ENCODE measurements around the gene AGO3.
"Not testable (repeated sequence)": the region's sequence is repeated elsewhere in the genome, so short reads cannot be mapped to it uniquely, and the experiment has no call there.

AGO3 gene

GRCh38 chr1:35925741-35926140 lies 5.2 kb upstream of the AGO3 start:
- DNase-seq (ENCODE audit: low spot score) = no peak

DNA sequence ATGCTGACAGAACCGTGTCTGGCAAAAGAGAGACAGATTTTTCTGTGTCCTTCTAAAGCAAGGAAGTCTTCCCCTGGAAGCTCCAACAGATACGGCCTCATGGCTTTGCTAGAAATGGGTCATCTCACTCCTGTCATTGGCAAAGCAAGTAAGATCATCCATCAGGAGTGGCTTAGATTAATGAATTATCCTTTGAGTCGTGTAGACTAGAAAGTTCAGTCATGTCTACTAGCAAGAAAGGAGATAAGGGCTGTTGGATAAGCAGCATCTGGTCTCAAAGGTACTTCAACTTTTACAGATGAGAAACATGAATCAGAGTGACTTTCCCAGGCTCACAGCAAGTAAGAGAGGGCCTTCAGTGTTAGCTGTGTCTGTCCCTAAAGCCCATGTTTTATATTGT lies 3.4 kb upstream of the AGO3 start:
- DNase-seq (ENCODE audit: low spot score) = no peak

DNA sequence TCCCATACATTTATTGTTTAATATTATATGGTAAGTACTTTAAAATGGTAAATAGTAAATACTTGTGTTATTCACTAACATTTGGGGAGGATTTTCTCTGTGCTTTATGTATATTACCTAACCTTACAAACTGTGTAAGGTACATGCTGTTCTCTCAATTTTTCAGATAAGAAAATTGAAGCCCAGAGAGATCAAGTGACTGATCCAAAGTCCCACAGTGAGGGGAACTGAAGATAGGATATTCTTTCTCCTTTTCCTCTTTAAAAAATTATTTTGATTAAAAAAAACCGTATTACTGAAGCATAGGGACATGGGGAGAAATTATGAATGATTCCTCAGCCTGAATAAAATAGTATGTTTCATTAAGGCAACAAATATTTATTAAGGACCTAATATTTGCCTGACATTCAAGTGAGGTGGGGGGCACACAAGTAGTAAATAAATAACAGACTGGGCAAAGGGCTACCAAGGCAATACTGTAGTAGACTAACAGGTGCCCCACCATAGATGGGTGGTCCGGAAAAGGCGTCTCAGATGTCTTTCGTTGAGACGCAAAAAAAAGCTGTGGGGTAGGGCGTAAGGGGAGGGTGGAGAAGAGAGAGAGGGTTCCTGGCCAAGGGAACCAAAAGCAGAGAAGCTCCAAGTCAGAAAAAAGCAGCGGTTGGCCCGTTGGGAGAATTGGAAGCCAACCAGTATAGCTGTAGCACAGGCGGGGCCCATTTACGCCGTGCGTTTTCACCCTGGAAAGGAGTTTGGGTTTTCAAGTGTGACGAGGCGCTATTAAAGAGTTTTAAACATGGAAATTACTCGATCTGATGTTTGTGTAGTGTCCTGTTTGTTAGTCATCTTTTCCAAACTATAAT lies 944 bp upstream of the AGO3 start:
- peak; percentile 76 for DNase-seq (ENCODE audit: low spot score)

DNA sequence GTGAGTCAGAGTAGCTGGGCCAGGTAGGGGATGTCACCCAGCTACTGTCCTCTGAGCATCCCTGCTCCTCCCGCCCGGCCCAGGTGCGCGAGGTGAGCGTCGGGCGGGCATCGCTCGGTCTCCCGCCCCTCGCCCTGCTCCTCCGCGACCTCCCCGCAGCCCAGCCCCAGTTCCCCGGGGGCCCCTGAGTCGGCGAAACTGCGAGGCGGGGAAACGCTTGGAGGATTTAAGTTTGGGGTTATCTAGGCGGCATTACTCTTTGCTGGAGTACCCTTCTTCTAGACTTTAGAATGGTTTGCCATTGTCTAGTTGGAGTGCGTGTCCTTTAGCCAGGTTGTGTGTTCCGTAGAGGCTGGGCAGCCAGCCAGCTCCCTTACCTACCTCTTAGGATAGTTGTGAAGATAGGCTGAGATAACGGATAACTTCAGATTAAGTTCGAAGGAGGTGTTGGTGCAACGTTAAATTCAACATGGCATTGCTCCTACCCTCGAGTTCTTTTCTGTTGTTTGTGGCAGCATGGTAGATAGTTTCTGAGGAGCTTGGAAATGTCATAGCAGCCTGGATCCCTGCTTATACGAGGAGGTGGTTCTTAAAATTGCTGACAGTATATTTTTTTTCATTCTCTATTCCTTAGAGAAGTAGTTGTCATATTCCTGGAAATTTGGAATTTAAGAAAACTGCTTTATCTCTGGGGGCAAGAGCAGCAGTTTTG lies 697 bp downstream of the AGO3 start:
- DNase-seq (ENCODE audit: low spot score) = peak; percentile 36

- DNase-seq (ENCODE audit: low spot score) = no peak
Measured at GRCh38 chr1:35932158-35932636, 1.3 kb downstream of the AGO3 start.

GRCh38 chr1:35932941-35933340 lies 2.0 kb downstream of the AGO3 start:
- no peak for DNase-seq (ENCODE audit: low spot score)

- DNase-seq (ENCODE audit: low spot score) = no peak
Measured at GRCh38 chr1:35935442-35936388, 4.8 kb downstream of the AGO3 start.

DNA sequence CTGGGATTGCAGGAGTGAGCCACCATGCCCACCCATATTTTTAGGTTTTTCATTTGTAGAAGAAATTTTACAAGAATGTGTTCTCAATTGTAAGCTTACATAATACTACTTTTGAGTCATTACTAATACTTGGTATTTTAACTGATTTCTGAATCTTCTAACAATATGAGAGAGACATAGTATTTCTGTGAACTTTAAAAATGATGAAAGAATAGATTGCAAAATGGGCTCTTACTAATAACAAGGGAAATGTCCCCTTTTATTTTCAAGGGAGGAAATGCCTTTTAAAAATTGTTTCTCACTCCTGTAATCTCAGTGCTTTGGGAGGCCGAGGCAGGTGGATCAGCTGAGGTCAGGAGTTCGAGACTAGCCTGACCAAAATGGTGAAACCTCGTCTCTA lies 5.9 kb downstream of the AGO3 start:
- peak; percentile 25 for DNase-seq (ENCODE audit: low spot score)

GRCh38 chr1:35939484-35939883 lies 8.6 kb downstream of the AGO3 start:
- DNase-seq (ENCODE audit: low spot score) = no peak

- no peak for DNase-seq (ENCODE audit: low spot score)
Measured at GRCh38 chr1:35945327-35945726, 14.4 kb downstream of the AGO3 start.

DNA sequence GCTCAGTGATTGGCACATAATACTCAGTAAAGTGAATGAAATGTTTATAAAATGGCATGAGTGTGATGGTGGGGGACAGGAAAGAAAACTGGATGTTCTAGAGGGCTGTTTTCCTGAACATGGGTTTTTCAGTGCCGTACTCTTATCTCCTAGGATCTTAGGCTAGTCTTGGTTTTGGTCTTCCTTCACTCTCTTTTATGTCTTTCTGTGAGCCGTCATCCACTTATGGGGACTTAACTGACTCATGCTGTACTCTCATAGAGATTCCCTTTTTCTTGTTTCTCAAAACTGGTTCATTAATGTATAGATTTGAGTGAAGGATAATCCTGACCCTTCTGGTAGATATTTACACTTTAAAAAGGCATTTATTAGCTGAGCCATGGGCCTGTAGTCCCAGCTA lies 16.6 kb downstream of the AGO3 start:
- DNase-seq (ENCODE audit: low spot score) = no peak

DNA sequence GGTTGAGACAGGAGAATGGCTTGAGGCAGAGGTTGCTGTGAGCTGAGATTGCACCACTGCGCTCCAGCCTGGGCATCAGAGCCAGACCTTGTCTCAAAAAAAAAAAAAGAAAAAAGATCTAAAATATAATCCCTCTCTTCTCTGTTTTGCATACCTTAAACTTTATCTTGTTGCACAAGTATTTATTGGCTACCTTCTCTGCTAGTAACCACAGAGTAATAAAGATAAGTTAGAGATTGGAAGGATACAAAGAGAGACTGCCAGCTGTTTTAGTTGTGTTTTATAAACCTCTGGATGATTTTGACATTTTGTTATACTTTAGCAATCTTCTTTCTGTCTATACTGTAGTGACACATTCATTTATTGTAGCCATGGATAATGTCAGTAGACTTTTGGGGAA lies 27.7 kb downstream of the AGO3 start:
- no peak for DNase-seq (ENCODE audit: low spot score)

- no peak for DNase-seq (ENCODE audit: low spot score)
Measured at GRCh38 chr1:35959304-35959703, 28.4 kb downstream of the AGO3 start.

DNA sequence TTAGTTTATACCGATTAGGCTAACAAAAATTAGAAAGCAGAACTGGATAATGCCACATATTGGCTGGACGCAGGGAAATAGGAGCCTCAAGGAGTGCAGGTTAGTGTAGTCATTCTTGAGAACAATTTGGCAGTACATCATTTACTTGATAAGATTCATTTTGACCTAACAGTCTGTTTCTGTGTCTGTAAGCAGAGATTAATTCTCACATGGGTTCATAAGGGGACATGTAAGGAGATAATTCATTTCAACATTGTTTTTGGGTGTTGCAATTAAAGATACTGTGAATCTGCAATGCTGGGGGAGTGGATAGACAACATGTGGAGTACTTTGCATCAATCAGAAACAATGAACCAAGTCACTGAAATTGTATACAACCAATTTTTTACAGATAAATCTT lies 32.0 kb downstream of the AGO3 start:
- no peak for DNase-seq (ENCODE audit: low spot score)

DNA sequence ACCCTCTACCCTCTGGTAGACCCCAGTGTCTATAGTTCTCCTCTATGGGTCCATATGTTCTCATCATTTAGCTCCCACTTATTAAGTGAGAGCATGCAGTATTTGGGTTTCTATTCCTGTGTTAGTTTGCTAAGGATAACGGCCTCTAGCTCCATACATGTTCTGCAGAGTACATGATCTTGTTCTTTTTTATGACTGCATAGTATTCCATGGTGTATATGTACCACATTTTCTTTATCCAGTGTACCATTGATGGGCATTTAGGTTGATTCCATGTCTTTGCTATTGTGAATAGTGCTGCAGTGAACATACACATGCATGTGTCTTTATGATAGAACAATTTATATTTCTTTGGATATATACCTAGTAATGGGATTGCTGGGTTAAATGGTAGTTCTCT lies 33.4 kb downstream of the AGO3 start:
- DNase-seq (ENCODE audit: low spot score) = not testable (repeated sequence)

DNA sequence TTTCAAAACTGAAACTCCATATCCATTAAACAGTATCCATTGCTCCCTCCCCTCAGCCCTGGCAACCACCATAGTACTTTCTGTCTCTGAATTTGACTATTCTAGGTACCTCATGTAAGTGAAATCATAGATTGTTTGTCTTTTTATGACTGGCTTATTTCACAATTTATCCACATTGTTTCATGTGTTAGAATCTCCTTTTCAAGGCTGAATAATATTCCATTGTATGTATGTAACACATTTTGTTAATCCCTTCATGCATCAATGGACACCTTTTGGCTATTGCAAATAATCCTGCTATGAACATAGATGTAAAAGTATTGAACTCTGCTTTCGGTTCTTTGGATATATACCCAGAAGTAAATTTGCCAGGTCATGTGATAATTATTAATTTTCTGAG lies 37.5 kb downstream of the AGO3 start:
- DNase-seq (ENCODE audit: low spot score) = no peak

- no peak for DNase-seq (ENCODE audit: low spot score)
Measured at GRCh38 chr1:35971601-35972000, 40.7 kb downstream of the AGO3 start.

- not testable (repeated sequence) for DNase-seq (ENCODE audit: low spot score)
Measured at GRCh38 chr1:35972631-35973030, 41.7 kb downstream of the AGO3 start.

DNA sequence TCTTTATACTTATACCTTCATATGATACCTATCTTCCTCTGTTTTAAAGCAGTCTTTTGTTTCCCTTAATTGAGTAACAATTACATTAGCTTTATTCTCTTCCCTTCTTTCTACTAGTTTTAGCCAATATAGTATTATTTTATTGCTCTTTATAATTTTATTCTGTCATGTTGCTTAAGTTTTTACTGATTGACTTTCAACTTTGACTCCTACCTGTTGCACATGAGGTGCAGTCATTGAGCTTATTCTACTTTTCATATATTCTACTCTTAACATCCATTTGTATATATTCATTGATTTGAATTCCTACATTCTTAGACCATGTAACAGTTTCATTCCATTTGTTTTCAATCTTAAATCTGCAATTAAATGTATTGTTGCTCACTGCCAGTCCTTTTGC lies 49.2 kb downstream of the AGO3 start:
- no peak for DNase-seq (ENCODE audit: low spot score)

DNA sequence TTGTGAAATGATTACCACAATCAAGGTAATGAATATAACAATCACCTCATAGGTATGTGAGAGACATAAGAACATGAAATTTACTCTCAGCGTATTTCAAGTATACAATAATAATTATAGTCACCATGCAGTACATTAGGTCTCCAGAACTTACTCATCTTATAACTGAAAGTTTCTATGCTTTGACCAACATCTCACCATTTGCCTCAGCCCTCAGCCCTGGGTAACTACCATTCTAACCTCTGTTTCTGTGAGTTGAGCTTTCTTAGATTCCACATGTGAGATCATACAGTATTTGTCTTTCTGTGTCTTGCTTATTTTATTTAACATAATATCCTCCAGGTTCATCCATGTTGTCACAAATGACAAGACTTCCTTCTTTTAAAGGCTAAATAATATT lies 57.3 kb downstream of the AGO3 start:
- no peak for DNase-seq (ENCODE audit: low spot score)

DNA sequence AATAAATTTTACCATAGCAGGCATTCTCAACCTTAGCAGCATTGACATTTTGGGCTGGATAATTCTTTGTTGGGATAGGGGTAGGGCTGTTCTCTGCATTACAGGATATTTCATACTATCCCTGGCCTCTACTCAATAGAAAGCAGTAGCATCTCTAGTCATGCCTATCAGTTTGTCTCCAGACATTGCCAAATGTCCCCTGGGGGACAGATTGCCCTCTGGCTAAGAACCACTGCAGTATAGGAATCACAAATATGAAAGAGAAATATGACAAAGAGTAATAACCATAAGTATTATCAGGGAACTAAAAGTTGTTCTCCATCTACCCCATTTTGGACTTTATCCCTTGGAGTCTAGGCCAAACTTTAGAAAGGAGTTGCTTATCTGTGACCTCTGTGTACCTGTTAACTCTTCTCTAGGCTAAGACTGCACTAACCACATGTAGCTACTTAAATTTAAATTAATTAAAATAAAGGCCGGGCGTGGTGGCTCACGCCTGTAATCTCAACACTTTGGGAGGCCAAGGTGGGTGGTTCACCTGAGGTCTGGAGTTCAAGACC lies 76.1 kb downstream of the AGO3 start:
- no peak for DNase-seq (ENCODE audit: low spot score)

DNA sequence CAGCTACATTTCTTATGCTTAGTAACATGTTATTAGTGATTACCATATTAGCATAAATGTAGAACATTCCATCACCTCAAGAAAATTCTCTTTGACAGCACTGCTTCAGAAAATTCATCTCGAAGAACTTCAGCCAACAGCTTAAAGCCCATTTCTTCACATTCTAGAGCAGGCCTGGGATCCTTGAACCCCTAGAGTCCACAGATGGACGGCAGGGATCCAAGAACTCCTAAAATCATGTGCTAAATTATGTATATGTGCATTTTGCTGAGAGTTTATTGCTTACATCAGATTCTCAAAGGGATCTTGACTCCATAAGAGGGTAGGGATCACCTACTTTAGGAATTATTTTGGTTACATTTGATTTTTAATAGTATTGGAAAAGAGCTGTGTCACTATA lies 76.8 kb downstream of the AGO3 start:
- DNase-seq (ENCODE audit: low spot score) = no peak

Data from GM03348 (cell line).